ENCODE data around the gene OTUD1. TPM values are rescaled to one million over a fixed set of nuclear protein-coding genes. Genes with fewer than 3 reads are reported as not detected.

Gene OTUD1
- total and polyA plus RNA-seq, 2 donors (not counting 1 experiment from before 2014, with no cell fraction given), result 69.0 to 92.8 TPM

DNA sequence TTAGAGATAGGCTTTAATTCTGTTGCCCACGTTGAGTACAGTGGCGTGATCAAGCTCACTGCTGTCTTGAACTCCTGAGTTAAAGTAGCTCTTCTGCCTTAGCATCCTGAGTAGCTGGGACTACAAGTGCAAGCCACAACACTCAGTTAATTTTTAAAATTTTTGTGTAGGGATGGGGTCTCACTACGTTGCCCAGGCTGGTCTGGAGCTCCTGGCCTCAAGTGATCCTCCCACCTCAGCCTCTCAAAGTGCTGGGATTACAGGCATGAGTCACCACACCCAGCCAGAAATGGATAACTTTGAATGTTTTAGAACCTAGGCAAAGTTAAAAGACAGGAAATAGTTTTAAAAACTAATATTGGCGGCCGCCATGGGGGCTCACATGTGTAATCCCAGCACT lies 43.9 kb upstream of the OTUD1 start:
- CTCF ChIA-PET, result no interaction called here

DNA sequence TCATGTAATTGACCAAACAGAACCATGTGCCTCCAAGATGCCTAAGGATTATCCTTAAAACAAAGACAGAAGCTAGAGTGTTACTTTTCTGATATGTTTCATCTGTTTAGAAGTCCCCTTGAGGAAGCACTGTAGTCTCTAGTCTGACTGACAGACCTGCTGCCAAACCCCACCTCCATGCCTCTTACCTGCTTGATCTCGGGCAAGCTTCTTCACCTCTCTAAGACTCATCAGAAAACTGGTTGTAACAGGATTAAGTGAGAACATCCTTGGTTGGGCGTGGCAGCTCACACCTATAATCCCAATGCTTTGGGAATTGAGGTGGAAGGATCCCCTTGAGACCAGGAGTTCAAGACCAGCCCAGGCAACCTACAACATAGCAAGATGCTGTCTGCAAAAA lies 42.2 kb upstream of the OTUD1 start:
- Histone ChIP-seq H2AFZ (ENCODE audit: insufficient read depth, low read depth, low read length, poor library complexity, severe bottlenecking) (no peak overlapping the region), H4K20me1 (ENCODE audit: control insufficient read depth, insufficient read depth, low read length, poor library complexity, severe bottlenecking) (no peaks in the 10 kb centered on the region), H3K79me2 (ENCODE audit: control insufficient read depth, insufficient read depth, low read length) (no peaks in the 10 kb centered on the region), H3K27ac (ENCODE audit: low read length in 2 of 2) (no peak overlapping the region), H3K9ac (ENCODE audit: low read length) (no peak overlapping the region), H3K27me3 (replicated peaks in 1 of 4; ENCODE audit: control extremely low read depth in 1 of 4, control insufficient read depth in 3 of 4, insufficient read depth in 4 of 4, low read length in 3 of 4) (no peaks in the 10 kb centered on the region), H3K4me3 (ENCODE audit: control extremely low read depth in 1 of 5, extremely low read depth in 1 of 5, insufficient read depth in 1 of 5, low read depth in 2 of 5, low read length in 4 of 5) (no peak overlapping the region), H3K9me3 (ENCODE audit: control extremely low read depth in 1 of 3, control insufficient read depth in 2 of 3, insufficient read depth in 1 of 3, low read length in 2 of 3) (no peaks in the 10 kb centered on the region), H3K4me1 (ENCODE audit: control insufficient read depth in 2 of 2, insufficient read depth in 2 of 2, low read length in 2 of 2) (no peaks in the 10 kb centered on the region), H3K4me2 (replicated peaks; ENCODE audit: low read depth, low read length, poor library complexity, severe bottlenecking) (no peak overlapping the region), H3K36me3 (replicated peaks in 1 of 2; ENCODE audit: control extremely low read depth in 1 of 2, control insufficient read depth in 1 of 2, extremely low read depth in 1 of 2, insufficient read depth in 2 of 2, low read length in 1 of 2) (no peaks in the 10 kb centered on the region)
- ChIA-PET POLR2A (no interaction called here), CTCF (interaction anchor here (0.7 kb wide), 1 partner anchor 85 kb away, joined by 4 read pairs; no protein-coding TSS in a partner anchor)
- WGBS (ENCODE audit: insufficient coverage), result no CpG with 5 or more reads among the region's 2 CpGs
- ATAC-seq (ENCODE audit: low read depth), result no peak
- intact Hi-C loops (cut with micrococcal nuclease), result no loop called here
- H3K9me3 Mint-ChIP-seq (ENCODE audit: insufficient read depth), result no peaks in the 10 kb centered on the region
- H3K4me3 Mint-ChIP-seq, result no peak overlapping the region
- no peak for DNase-seq
- no peaks in the 10 kb centered on the region for H3K27me3 Mint-ChIP-seq
- H3K4me1 Mint-ChIP-seq, result no peaks in the 10 kb centered on the region
- TF ChIP-seq, protein P1, sequence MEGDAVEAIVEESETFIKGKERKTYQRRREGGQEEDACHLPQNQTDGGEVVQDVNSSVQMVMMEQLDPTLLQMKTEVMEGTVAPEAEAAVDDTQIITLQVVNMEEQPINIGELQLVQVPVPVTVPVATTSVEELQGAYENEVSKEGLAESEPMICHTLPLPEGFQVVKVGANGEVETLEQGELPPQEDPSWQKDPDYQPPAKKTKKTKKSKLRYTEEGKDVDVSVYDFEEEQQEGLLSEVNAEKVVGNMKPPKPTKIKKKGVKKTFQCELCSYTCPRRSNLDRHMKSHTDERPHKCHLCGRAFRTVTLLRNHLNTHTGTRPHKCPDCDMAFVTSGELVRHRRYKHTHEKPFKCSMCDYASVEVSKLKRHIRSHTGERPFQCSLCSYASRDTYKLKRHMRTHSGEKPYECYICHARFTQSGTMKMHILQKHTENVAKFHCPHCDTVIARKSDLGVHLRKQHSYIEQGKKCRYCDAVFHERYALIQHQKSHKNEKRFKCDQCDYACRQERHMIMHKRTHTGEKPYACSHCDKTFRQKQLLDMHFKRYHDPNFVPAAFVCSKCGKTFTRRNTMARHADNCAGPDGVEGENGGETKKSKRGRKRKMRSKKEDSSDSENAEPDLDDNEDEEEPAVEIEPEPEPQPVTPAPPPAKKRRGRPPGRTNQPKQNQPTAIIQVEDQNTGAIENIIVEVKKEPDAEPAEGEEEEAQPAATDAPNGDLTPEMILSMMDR (IDR thresholded peaks at IDR 0.05), result no peak
- TF ChIP-seq EZH2 (IDR thresholded peaks at IDR 0.05; ENCODE audit: borderline replicate concordance, insufficient read depth, low read depth, low read length, poor library complexity, severe bottlenecking), result no peak
- no peak overlapping the region for H3K27ac Mint-ChIP-seq

More for the DNA sequence above, 43.9 kb upstream of the OTUD1 start:
- no peak overlapping the region for H3K27ac Mint-ChIP-seq
- Histone ChIP-seq H3K9me3 (ENCODE audit: control extremely low read depth in 1 of 3, control insufficient read depth in 2 of 3, insufficient read depth in 1 of 3, low read length in 2 of 3) (peaks cover 0 to 3% (median 0%) of the 10 kb centered on the region in 3 donors), H3K36me3 (replicated peaks in 1 of 2; ENCODE audit: control extremely low read depth in 1 of 2, control insufficient read depth in 1 of 2, extremely low read depth in 1 of 2, insufficient read depth in 2 of 2, low read length in 1 of 2) (no peaks in the 10 kb centered on the region), H4K20me1 (ENCODE audit: control insufficient read depth, insufficient read depth, low read length, poor library complexity, severe bottlenecking) (no peaks in the 10 kb centered on the region), H3K79me2 (ENCODE audit: control insufficient read depth, insufficient read depth, low read length) (no peaks in the 10 kb centered on the region), H3K4me1 (ENCODE audit: control insufficient read depth in 2 of 2, insufficient read depth in 2 of 2, low read length in 2 of 2) (no peaks in the 10 kb centered on the region), H2AFZ (ENCODE audit: insufficient read depth, low read depth, low read length, poor library complexity, severe bottlenecking) (no peak overlapping the region), H3K27ac (ENCODE audit: low read length in 2 of 2) (no peak overlapping the region), H3K4me3 (ENCODE audit: control extremely low read depth in 1 of 5, extremely low read depth in 1 of 5, insufficient read depth in 1 of 5, low read depth in 2 of 5, low read length in 4 of 5) (no peak overlapping the region), H3K27me3 (replicated peaks in 1 of 4; ENCODE audit: control extremely low read depth in 1 of 4, control insufficient read depth in 3 of 4, insufficient read depth in 4 of 4, low read length in 3 of 4) (no peaks in the 10 kb centered on the region), H3K4me2 (replicated peaks; ENCODE audit: low read depth, low read length, poor library complexity, severe bottlenecking) (no peak overlapping the region), H3K9ac (ENCODE audit: low read length) (no peak overlapping the region)
- H3K4me1 Mint-ChIP-seq, result no peaks in the 10 kb centered on the region
- ATAC-seq (ENCODE audit: low read depth) (no peak), DNase-seq (no peak)
- POLR2A ChIA-PET, result interaction anchor here (0.6 kb wide), 1 partner anchor 22 kb away, joined by 4 read pairs; no protein-coding TSS in a partner anchor
- TF ChIP-seq EZH2 (IDR thresholded peaks at IDR 0.05; ENCODE audit: borderline replicate concordance, insufficient read depth, low read depth, low read length, poor library complexity, severe bottlenecking), result no peak
- TF ChIP-seq, protein P1 (IDR thresholded peaks at IDR 0.05), result no peak
- WGBS (ENCODE audit: insufficient coverage), result 94% methylated on average over 2 of the region's 5 CpGs
- H3K27me3 Mint-ChIP-seq, result no peaks in the 10 kb centered on the region
- H3K4me3 Mint-ChIP-seq, result no peak overlapping the region
- H3K9me3 Mint-ChIP-seq (ENCODE audit: insufficient read depth), result no peaks in the 10 kb centered on the region
- intact Hi-C loops (cut with micrococcal nuclease), result no loop called here
